Heart left ventricle (tissue), 16 donors: ENCODE data around the gene CARMIL3. TPM values are rescaled to one million over a fixed set of nuclear protein-coding genes. Genes with fewer than 3 reads are reported as not detected.

Experiments used
- ATAC-seq, 4 donors: fragments of 200-7000 bp; cut with Tn5 transposase; one replicate each; pipeline ENCODE4 v1.9.1; 2020 to 2022; ENCODE audit warnings: moderate library complexity in 4 of 4, mild to moderate bottlenecking in 3 of 4, moderate number of reproducible peaks in 1 of 4
- DNase-seq, 5 donors: peaks; one replicate each; pipeline ENCODE4 v3.0.0-alpha.2; 2020
- H3K27ac ChIP-seq, 12 donors: fragments of 200-600 bp; sonication (generic) in 4 of 12; one replicate each; pipeline versions ENCODE4 v1.5.0 to v1.8.0; 2016 to 2022; ENCODE audit warnings: mild to moderate bottlenecking in 2 of 12
- H3K27me3 ChIP-seq, 9 donors: fragments of 200-600 bp; sonication (generic) in 2 of 9; one replicate each; pipeline versions ENCODE4 v1.5.1 to v1.8.0; 2016 to 2022; ENCODE audit warnings: mild to moderate bottlenecking in 3 of 9
- H3K36me3 ChIP-seq, 9 donors: fragments of 200-600 bp; sonication (generic) in 2 of 9; one replicate each; pipeline versions ENCODE4 v1.5.0 to v1.8.0; 2018 to 2022; ENCODE audit warnings: mild to moderate bottlenecking in 2 of 9
- H3K4me1 ChIP-seq, 12 donors: fragments of 200-600 bp; sonication (generic) in 4 of 12; one replicate each; pipeline versions ENCODE4 v1.5.0 to v1.8.0; 2016 to 2022; ENCODE audit warnings: mild to moderate bottlenecking in 3 of 12
- H3K4me3 ChIP-seq, 12 donors: fragments of 200-600 bp; sonication (generic) in 4 of 12; one replicate each; pipeline versions ENCODE4 v1.5.0 to v1.8.0; 2017 to 2022; ENCODE audit warnings: mild to moderate bottlenecking in 9 of 12, moderate library complexity in 4 of 12
- H3K9me3 ChIP-seq, 12 donors: fragments of 200-600 bp; sonication (generic) in 4 of 12; one replicate each; pipeline versions ENCODE4 v1.5.0 to v1.8.0; 2016 to 2022; ENCODE audit warnings: mild to moderate bottlenecking in 1 of 12
- CTCF ChIP-seq, 12 donors: fragments of 200-600 bp; sonication (generic) in 4 of 12; IDR thresholded peaks; one replicate each; pipeline versions ENCODE4 v1.5.0 to v1.8.0; 2018 to 2022; ENCODE audit warnings: antibody characterized with exemption in 12 of 12, mild to moderate bottlenecking in 5 of 12
- POLR2A ChIP-seq, 2 donors: fragments of 450-650 bp; IDR thresholded peaks; one replicate each; pipeline ENCODE4 v1.6.1; 2017; ENCODE audit warnings: antibody characterized with exemption in 2 of 2, mild to moderate bottlenecking in 2 of 2, moderate library complexity in 2 of 2
- WGBS, 4 donors: extraction: QIAGEN DNeasy Blood & Tissue Kit in 2 of 4; methylation state at CpG; one replicate each; pipeline versions ENCODE4 v1.1.5 to v1.1.7; 2013 to 2018; 5-methylcytosine and 5-hydroxymethylcytosine counted together
- intact Hi-C, 10 donors: fragments of 100-400 bp; cut with DNase I; formaldehyde crosslinking; loops; one replicate each; pipeline versions ENCODE4 v1.11.1 to v1.14.2; 2022
- polyA plus RNA-seq, 2 donors: library from polyadenylated mRNA; stranded (reverse); fragments of 200-250 nt; gene quantifications; one replicate each; pipeline ENCODE4 v1.2.3, GENCODE V29; 2013
- total RNA-seq, 9 donors: library from RNA; depleted of rRNA in 2 of 9; stranded (reverse); fragments of >200 nt in 2 of 9; fragmentation: NEBNext Ultra II Directional in 3 of 9; extraction: Animal tissue kit (Norgen Biotek cat#: 25700) in 3 of 9; gene quantifications; one replicate each; pipeline versions ENCODE4 v1.1.0 to v1.2.4, GENCODE V29; 2016 to 2023
- donor health status: ischemic (EF 13 %, LVEDD 7.1; RV severe dilation, severe dysfunction).
- donor health status: healthy with polysubstance abuse.
- donor health status: DM: no; HTN: yes; CAD: no.
- donor health status: DM: no; HTN: no; CAD: no.
- donor health status: ischemic (EF 25% LVEDD 6.9; RV normal size, moderate dysfunction).
- donor health status: ischemic (EF 25% LVEDD 5.7; RV mildly dilated, moderate dysfunction).
- donor health status: healthy.
- donor health status: DM: yes; HTN: yes; CAD: no.
- donor health status: ischemic (EF 35%, LVEDD 5.7; RV mildly dilated, moderate dysfunction).
- donor health status: nonischemic (EF 11% LVEDD 7.7; RV severe dilation, severe dysfunction).
- donor health status: DM: yes; HTN: yes; CAD: no.
- donor health status: PGD.
- donor health status: ischemic (EF 29% LVEDD 5.4; RV normal size, mild dysfunction).
- donor health status: nonischemic (EF 23%, LVEDD 6.1; RV moderate dilation, normal function).

The CARMIL3 gene
- total and polyA plus RNA-seq, 11 donors = 0.05 to 0.38 (median 0.15) TPM; not detected in 3

- ATAC-seq = no peak
- 68 to 80% (median 70%) methylated on average over 3 of the region's 3 CpGs for WGBS, 4 donors
- Histone ChIP-seq H3K27ac (no peak overlapping the region), H3K4me1 (peaks cover 0 to 14% (median 10%) of the 10 kb centered on the region in 12 donors), H3K9me3 (no peaks in the 10 kb centered on the region), H3K36me3 (no peaks in the 10 kb centered on the region), H3K4me3 (no peak overlapping the region), H3K27me3 (peaks cover 0 to 16% (median 3%) of the 10 kb centered on the region in 9 donors)
- intact Hi-C loops = no loop called here
- no peak for DNase-seq
- TF ChIP-seq CTCF (IDR thresholded peaks at IDR 0.05) = no peak
- no peak for TF ChIP-seq POLR2A (IDR thresholded peaks at IDR 0.05)
Observed at GRCh38 chr14:24085215-24085614, 33.4 kb downstream of the CARMIL3 start.

DNA sequence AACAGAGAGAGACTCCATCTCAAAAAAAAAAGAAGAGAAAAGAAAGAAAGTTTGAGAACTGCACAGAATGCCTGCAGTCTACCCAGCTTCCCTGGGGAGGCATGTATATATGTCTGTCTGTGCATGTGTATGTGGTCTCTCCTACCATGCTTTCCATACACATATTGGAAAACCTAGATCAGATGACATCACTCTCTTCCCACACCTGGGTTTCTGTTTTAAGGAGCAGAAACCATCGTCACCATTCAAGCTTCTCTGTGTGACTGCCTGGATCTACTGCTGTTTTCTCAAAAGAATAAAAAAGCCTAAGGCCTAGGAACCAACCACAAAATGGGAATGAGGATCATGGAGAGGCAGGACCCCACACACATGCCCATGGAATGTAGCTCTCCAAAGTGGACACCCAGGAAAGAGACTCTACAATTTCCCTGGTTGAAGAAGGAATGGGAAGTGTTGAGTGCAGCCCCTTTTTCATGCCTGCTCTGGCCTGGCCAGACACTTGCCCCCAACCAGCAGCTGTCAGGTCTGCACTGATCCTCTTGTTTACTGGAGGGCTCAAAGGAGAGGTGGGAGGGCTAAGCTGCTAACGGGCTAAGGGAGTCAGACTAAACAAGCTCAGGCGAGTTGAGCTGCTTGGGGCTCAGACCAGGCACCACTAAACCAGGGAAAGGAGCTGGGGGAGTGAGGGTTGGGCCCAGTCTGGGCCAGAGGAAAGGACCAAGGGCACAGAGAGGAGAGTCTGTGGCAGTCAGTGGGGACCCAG is 34.6 kb downstream of the CARMIL3 start:
- intact Hi-C loops = loop anchor here in 1 of 10 donors (2.0 kb wide), 1 partner anchor 26 kb away; no protein-coding TSS in a partner anchor
- H3K9me3 ChIP-seq = no peaks in the 10 kb centered on the region
- H3K4me1 ChIP-seq = peaks cover 0 to 6% (median 4%) of the 10 kb centered on the region in 12 donors
- H3K27ac ChIP-seq = no peak overlapping the region
- peaks cover 0 to 10% (median 0%) of the 10 kb centered on the region in 9 donors for H3K27me3 ChIP-seq
- no peak for ATAC-seq
- TF ChIP-seq CTCF (IDR thresholded peaks at IDR 0.05) (no peak), POLR2A (IDR thresholded peaks at IDR 0.05) (no peak)
- no peak overlapping the region for H3K4me3 ChIP-seq
- H3K36me3 ChIP-seq = no peaks in the 10 kb centered on the region
- WGBS, 4 donors = 80 to 88% (median 85%) methylated on average over 3 of the region's 3 CpGs
- DNase-seq = no peak

DNA sequence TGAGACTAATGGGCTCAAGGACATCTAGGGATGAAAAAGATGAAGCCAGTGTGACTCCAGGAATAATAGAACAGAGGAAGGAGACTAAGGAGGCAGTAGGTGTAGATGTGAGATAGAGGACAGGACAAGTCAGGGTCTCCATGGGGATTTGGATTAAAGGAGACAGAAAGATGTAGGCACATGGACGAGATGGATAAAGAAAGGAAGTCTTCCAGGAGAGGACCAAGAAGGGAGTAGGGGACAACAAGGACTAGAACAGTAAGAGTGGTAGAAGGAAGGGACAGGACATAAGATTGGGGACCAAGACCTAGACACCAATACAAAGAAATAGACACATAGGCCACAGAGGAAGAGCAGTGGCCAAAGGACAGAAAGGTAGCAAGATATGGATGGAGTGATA is 35.2 kb downstream of the CARMIL3 start:
- intact Hi-C loops = loop anchor here in 1 of 10 donors (2.0 kb wide), 1 partner anchor 26 kb away; no protein-coding TSS in a partner anchor
- Histone ChIP-seq H3K27me3 (peaks cover 0 to 4% (median 0%) of the 10 kb centered on the region in 9 donors), H3K4me1 (no peaks in the 10 kb centered on the region), H3K4me3 (no peak overlapping the region), H3K36me3 (no peaks in the 10 kb centered on the region), H3K27ac (no peak overlapping the region), H3K9me3 (no peaks in the 10 kb centered on the region)
- WGBS, 4 donors = 80 to 93% (median 86%) methylated on average over 1 of the region's 1 CpG
- DNase-seq = no peak
- TF ChIP-seq CTCF (IDR thresholded peaks at IDR 0.05) (no peak), POLR2A (IDR thresholded peaks at IDR 0.05) (no peak)
- ATAC-seq = no peak

DNA sequence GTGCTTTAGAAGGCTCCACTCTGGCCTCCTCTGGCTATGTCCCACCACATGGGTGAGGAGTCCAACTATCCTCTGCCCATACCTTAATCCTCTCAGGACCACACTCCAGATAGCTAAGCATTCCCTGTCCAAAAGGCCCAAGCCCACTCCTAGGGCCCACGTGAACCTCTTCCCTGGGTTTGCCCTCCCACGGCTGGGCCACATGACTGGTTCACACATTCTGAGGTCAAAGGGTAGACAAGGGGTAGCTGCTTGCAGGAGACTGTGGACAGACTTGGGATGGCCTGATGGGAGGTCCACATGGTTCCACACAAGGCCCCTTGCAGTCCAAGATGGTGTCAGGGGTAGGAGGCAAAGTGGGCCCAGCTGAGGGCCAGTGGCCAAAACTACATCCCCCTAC is 36.3 kb downstream of the CARMIL3 start:
- 78 to 91% (median 86%) methylated on average over 2 of the region's 2 CpGs for WGBS, 4 donors
- H3K4me3 ChIP-seq = no peak overlapping the region
- ATAC-seq (no peak), DNase-seq (peak in 1 of 5 donors; percentile 13)
- TF ChIP-seq CTCF (IDR thresholded peaks at IDR 0.05) (no peak), POLR2A (IDR thresholded peaks at IDR 0.05) (no peak)
- H3K4me1 ChIP-seq = peaks cover 0 to 9% (median 0%) of the 10 kb centered on the region in 12 donors
- no peaks in the 10 kb centered on the region for H3K27me3 ChIP-seq
- intact Hi-C loops = no loop called here
- no peaks in the 10 kb centered on the region for H3K9me3 ChIP-seq
- no peaks in the 10 kb centered on the region for H3K36me3 ChIP-seq
- H3K27ac ChIP-seq = no peak overlapping the region
